HG02884 (cell line): ENCODE data around the gene ZC3H13.

Experiments used
- ATAC-seq: cut with Tn5 transposase; IDR thresholded peaks from one replicate; pipeline ENCODE4 v1.9.1; 2021; ENCODE audit warnings: mild to moderate bottlenecking, moderate library complexity; ENCODE audit not compliant: unreplicated experiment

The ZC3H13 gene

GRCh38 chr13:45907503-45907902 is 145.0 kb downstream of the ZC3H13 start:
- ATAC-seq: no peak
